ENCODE results near the gene CCL3. TPM values are rescaled to one million over a fixed set of nuclear protein-coding genes. Genes with fewer than 3 reads are reported as not detected.
"Not testable (repeated sequence)": the region's sequence is repeated elsewhere in the genome, so short reads cannot be mapped to it uniquely, and the experiment has no call there.

CCL3 gene
- total RNA-seq, 1 experiment from 2014 or later, result 1.1 TPM

DNA sequence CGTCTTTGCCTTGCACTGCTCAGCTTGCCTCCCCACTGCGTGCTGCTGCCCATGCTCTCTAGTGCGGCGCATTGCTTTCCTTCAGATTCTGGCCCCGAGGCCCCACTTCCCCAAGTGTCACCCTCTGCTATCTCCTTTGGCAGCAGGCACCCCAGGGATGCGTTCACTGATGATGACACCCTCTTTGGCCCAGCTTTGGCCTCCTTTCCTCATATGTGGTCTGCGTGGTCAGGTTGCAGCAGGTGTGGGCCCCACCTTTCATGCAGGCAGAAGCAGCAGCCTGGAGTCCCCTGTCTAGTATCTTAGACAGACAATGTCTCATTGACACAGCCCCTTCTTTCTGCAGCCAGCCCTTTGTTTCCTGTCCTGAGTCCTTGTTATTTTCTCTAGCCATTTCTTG, 4.8 kb upstream of the CCL3 start:
- ATAC-seq (no peak), DNase-seq (ENCODE audit: low read depth, low spot score) (no peak)
- no peaks in the 10 kb centered on the region for H3K27me3 ChIP-seq (ENCODE audit: control insufficient read depth, insufficient read depth, low read length)
- no peaks in the 10 kb centered on the region for H3K9me3 ChIP-seq (ENCODE audit: control insufficient read depth, insufficient read depth, low read depth, low read length)
- H3K4me3 ChIP-seq (ENCODE audit: low read depth in 2 of 2, low read length in 2 of 2), result no peak overlapping the region
- in situ Hi-C loops (cut with HindIII; ENCODE audit: low pct_unique_long_range_greater_than_20kb, low sequenced_read_pairs) (no loop called here), intact Hi-C loops (cut with micrococcal nuclease; ENCODE audit: unreplicated experiment) (no loop called here)
- TF ChIP-seq POLR2AphosphoS5 (IDR thresholded peaks at IDR 0.05; ENCODE audit: low read depth, low read length), result no peak
- TF ChIP-seq TCF7L2 (IDR thresholded peaks at IDR 0.05; ENCODE audit: low read depth, low read length), result no peak
- no peak for TF ChIP-seq REST (IDR thresholded peaks at IDR 0.05; ENCODE audit: insufficient read depth in 1 of 2, low read depth in 2 of 2, low read length in 1 of 2)
- no peak for TF ChIP-seq SIN3A (IDR thresholded peaks at IDR 0.05; ENCODE audit: borderline replicate concordance, insufficient read depth, low read depth, low read length)
- TF ChIP-seq, protein P1, sequence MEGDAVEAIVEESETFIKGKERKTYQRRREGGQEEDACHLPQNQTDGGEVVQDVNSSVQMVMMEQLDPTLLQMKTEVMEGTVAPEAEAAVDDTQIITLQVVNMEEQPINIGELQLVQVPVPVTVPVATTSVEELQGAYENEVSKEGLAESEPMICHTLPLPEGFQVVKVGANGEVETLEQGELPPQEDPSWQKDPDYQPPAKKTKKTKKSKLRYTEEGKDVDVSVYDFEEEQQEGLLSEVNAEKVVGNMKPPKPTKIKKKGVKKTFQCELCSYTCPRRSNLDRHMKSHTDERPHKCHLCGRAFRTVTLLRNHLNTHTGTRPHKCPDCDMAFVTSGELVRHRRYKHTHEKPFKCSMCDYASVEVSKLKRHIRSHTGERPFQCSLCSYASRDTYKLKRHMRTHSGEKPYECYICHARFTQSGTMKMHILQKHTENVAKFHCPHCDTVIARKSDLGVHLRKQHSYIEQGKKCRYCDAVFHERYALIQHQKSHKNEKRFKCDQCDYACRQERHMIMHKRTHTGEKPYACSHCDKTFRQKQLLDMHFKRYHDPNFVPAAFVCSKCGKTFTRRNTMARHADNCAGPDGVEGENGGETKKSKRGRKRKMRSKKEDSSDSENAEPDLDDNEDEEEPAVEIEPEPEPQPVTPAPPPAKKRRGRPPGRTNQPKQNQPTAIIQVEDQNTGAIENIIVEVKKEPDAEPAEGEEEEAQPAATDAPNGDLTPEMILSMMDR (IDR thresholded peaks at IDR 0.05), result no peak
- H3K27ac ChIP-seq (ENCODE audit: low read length), result no peak overlapping the region
- no TSS peak for BruUV-seq (replicated peaks)
- no peaks in the 10 kb centered on the region for H3K4me1 ChIP-seq (ENCODE audit: control insufficient read depth, insufficient read depth, low read length)
- CTCF ChIA-PET, result no interaction called here
- H3K36me3 ChIP-seq (ENCODE audit: control insufficient read depth, insufficient read depth, low read length), result no peaks in the 10 kb centered on the region
- POLR2A ChIA-PET, result no interaction called here

DNA sequence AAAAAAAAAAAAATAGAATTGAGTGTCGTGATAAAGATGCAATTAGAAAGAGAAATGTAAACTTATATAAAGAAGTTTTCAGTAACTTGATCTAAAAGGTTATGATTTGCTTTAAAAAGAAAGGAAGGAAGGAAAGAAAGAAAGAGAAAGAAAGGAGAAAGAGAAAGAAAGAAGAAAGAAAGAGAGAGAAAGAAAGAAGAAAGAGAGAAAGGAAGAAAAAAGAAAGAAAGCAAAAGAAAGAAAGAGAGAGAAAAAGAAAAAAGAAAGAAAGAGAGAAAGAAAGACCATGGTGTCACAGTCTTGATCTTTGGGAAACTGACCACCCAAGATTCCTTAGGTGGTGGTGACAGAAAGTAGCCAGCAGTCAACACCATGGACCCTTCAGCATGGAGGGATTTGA, 4.3 kb upstream of the CCL3 start:
- ATAC-seq (no peak), DNase-seq (ENCODE audit: low read depth, low spot score) (no peak)
- H3K27ac ChIP-seq (ENCODE audit: low read length), result no peak overlapping the region
- CTCF ChIA-PET, result no interaction called here
- intact Hi-C loops (cut with micrococcal nuclease; ENCODE audit: unreplicated experiment) (no loop called here), in situ Hi-C loops (cut with HindIII; ENCODE audit: low pct_unique_long_range_greater_than_20kb, low sequenced_read_pairs) (no loop called here)
- POLR2A ChIA-PET, result no interaction called here
- BruUV-seq (replicated peaks), result no TSS peak
- H3K27me3 ChIP-seq (ENCODE audit: control insufficient read depth, insufficient read depth, low read length), result no peaks in the 10 kb centered on the region
- no peaks in the 10 kb centered on the region for H3K36me3 ChIP-seq (ENCODE audit: control insufficient read depth, insufficient read depth, low read length)
- no peaks in the 10 kb centered on the region for H3K4me1 ChIP-seq (ENCODE audit: control insufficient read depth, insufficient read depth, low read length)
- H3K4me3 ChIP-seq (ENCODE audit: low read depth in 2 of 2, low read length in 2 of 2), result no peak overlapping the region
- no peaks in the 10 kb centered on the region for H3K9me3 ChIP-seq (ENCODE audit: control insufficient read depth, insufficient read depth, low read depth, low read length)
- TF ChIP-seq, protein P1 (IDR thresholded peaks at IDR 0.05), result no peak
- TF ChIP-seq REST (IDR thresholded peaks at IDR 0.05; ENCODE audit: insufficient read depth in 1 of 2, low read depth in 2 of 2, low read length in 1 of 2) (no peak), SIN3A (IDR thresholded peaks at IDR 0.05; ENCODE audit: borderline replicate concordance, insufficient read depth, low read depth, low read length) (no peak), TCF7L2 (IDR thresholded peaks at IDR 0.05; ENCODE audit: low read depth, low read length) (no peak), POLR2AphosphoS5 (IDR thresholded peaks at IDR 0.05; ENCODE audit: low read depth, low read length) (no peak)

- CTCF ChIA-PET; in situ Hi-C loops (cut with HindIII; ENCODE audit: low pct_unique_long_range_greater_than_20kb, low sequenced_read_pairs); ATAC-seq; H3K27ac ChIP-seq (ENCODE audit: low read length); BruUV-seq (replicated peaks); POLR2A ChIA-PET; H3K4me3 ChIP-seq (ENCODE audit: low read depth in 2 of 2, low read length in 2 of 2); H3K9me3 ChIP-seq (ENCODE audit: control insufficient read depth, insufficient read depth, low read depth, low read length); DNase-seq (ENCODE audit: low read depth, low spot score); H3K27me3 ChIP-seq (ENCODE audit: control insufficient read depth, insufficient read depth, low read length); H3K36me3 ChIP-seq (ENCODE audit: control insufficient read depth, insufficient read depth, low read length); H3K4me1 ChIP-seq (ENCODE audit: control insufficient read depth, insufficient read depth, low read length); intact Hi-C loops (cut with micrococcal nuclease; ENCODE audit: unreplicated experiment): not testable (repeated sequence)
Observed at GRCh38 chr17:36092715-36093114, 2.8 kb upstream of the CCL3 start.

Data from Panc1 (cell line).